NCI-H69 (cell line): ENCODE results near the gene PMIS2.

Experiments used
- DNase-seq: peaks from one replicate; lab custom pipeline; 2025; lab: John Stamatoyannopoulos, UW

PMIS2 gene

DNA sequence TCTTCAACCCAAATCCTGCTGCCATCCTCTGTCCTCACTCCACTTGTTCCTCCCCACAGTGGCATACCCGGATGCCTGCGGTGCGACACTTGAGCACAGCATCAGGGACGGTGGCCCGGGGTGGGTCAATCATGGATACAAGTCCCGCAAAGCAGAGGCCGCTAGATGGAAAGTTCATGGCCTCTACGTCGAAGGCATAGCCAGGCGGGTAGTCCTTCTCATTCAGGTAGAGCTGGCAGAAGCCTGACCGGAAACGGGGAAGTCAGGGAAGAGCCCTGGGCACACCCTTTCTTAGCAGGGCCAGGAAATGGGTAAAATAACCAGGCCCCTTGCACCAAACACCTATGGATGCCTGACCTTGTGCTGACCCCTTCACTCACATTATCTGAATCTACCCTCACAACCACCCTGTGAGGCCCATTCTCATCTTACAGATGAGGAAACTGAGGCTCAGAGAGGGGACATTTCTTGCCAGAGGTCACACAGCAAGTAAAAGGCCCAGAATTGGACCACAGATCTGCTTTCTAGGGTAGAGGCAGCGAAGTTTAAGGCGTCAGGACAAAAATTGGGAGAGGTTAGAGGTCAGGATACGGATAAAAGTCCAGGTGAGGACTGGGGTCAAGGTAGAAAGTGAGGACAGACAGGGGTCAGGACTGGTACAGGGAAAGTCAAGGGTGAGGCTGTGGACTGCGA, 29.0 kb upstream of the PMIS2 start:
- DNase-seq, result no peak

DNA sequence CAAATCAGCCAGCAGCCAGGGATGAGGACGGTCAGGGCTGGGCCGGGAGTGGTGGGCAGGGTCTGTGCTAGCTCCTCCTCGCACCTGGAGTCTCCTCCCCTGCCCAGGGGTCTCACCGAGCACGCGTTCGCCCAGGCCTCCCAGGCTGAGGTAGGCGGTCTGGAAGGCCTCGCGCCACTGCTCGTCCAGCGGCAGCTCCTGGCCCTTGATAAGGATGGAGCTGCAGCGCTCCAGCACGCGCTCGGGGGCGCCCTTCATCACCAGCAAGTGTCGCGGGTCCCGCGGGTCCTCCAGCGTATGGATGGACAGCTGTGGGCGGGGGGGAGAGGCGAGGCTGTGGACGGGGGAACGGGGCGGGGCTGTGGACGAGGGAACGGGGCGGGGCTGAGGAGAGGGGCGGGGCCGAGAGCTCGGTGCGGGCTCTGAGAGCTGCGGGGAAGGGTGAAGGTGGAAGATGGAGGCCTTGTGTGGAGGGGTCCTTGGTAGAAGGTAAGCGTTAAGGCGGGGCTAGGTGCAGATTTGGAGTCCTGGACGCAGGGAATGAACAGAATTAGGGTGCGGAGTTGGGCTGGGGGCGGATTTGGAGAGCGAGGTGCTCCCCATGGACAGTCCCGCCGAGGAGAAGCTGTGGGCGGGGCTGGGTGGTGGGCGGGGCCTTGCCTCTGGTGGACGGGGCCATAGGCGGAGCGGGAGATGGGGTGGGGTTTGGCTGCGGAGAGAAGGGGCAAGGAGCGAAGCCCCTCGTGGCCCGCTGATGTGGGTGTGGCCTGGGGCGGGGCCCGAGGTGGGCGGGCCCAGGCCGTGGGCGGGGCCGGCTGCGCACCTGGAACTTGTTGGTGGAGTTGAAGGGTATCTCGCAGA, 28.2 kb upstream of the PMIS2 start:
- peak; percentile 81 for DNase-seq

- no peak for DNase-seq
Observed at GRCh38 chr19:35558400-35559280, 27.3 kb upstream of the PMIS2 start.

DNA sequence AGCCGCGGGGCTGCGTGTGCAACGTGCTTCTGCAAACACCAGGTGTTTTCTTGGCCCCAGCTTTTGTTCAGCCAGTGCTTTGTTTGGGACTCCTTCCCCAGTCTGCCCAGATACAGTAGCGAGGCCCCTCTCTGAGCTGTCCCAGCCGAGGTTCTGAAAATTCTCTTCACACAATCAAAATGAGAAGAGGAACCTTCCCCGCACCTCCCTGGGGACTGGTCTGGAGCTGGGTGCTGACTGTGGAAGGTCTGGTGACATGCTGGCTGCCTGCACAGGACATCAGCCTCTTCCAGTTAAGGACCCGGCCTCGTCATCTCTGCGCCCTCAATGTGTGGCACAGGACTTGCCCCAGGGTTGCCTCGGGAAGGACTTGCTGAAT, 26.7 kb upstream of the PMIS2 start:
- no peak for DNase-seq

DNA sequence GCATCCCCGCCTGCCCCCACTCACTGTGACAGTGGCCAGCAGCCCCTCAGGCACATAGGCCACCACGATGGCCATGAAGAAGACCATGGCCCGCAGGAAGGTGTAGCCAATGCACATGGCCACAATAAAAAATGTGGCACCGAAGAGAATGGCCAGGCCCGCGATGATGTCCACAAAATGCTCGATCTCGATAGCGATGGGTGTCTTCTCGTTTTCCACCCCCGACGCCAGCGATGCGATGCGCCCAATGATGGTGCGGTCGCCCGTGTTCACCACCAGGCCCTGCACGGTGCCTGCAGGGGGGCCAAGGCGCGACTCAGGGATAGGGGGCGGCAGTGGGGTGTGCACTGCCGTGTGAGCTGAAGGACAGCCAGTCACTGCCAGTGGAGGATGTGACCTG, 26.2 kb upstream of the PMIS2 start:
- DNase-seq, result no peak

GRCh38 chr19:35560271-35560670, 25.7 kb upstream of the PMIS2 start:
- DNase-seq, result no peak

DNA sequence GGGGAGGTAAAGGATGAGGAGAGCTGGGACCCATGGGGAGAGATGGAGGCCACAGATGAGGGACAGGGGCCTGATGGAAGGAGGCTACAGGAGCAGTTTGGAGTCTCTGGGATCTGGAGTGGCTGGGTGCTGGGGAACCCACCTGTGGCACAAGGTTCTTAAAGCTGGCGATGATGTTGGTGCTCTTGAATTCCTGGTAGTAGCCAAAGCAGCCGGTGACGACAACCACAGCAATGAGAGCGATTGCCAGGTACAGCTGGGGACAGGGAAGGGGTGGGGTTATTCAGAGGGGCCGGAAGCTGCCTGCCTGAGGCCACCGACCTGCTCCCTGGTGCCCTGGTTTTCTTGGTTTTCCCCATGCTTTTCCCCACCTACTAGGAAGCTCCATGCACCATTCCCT, 25.3 kb upstream of the PMIS2 start:
- no peak for DNase-seq

GRCh38 chr19:35561436-35561835, 24.5 kb upstream of the PMIS2 start:
- no peak for DNase-seq

- no peak for DNase-seq
Observed at GRCh38 chr19:35562336-35562735, 23.6 kb upstream of the PMIS2 start.

DNA sequence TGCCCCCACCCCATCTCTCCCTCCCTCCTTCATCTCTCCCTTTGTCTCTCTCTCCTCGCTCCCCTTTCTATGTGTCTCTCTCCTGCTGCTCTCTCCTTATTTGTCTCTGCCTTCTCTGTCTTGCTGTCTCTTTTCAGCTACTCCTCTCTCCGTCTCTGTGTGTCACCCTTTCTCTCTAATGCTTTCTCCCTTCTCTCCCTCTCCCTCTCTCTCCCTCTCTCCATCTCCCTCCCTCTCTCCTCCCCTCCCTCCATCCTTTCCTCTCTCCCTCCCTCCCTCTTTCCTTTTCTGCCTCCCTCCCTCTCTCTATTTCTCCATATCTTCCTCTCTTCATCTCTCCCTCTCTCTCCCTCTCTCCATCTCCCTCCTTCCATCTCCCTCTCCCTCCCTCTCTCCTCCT, 23.2 kb upstream of the PMIS2 start:
- DNase-seq, result no peak

DNA sequence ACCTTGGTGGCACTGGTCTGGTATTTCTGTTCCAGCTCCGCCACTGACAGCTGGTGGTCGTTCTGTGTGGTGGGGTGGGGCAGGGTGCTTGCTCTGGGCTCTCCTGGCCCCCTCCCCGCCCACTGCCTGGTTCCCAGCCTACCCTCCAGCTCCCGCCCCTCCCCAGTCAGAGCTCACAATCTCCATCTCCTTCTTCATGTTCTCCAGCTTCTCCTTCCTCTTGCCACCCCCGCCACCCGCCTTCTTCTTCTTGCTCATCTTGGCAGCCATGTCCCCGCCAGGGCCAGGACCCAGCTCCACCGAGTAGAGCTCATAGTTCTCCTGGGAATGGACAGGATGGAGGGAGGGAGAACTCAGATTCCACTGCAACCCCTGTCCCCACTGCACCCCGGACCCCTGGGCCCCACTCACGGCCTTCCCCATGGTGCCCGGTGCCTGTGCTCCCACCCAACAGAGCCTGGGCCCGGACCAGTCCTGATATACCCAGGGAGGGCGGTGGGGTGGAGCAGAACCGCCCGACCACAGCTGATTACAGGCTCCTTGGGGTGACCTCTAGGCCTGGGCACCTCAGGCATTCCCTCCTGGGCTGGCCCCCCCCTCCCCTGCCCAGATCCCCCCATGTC, 22.7 kb upstream of the PMIS2 start, which contains the start of gene ATP4A:
Gene ATP4A, minus strand, starts transcription at position 452 of the 623 bp plus-strand sequence. Its CDS starts 29 bp downstream, at position 423.
- no peak for DNase-seq

- DNase-seq, result no peak
Observed at GRCh38 chr19:35565016-35565856, 20.7 kb upstream of the PMIS2 start.

DNA sequence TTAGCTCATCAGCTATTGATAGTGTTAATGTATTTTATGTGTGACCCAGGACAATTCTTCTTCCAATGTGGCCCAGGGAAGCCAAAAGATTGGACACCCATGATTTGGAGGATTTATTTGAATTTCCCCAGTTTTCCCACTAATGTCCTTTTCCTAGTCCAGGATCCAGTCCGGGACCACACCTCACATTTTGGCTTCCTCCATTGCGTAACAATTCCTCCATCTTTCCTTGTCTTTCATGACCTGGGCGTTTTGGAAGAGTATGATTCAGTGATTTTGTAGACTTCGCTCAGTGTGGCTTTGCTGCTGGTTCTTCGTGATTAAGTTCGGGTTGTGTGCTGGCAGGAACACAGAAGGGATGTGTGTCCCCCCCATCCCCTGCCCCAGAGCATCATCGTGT, 19.2 kb upstream of the PMIS2 start:
- no peak for DNase-seq

DNA sequence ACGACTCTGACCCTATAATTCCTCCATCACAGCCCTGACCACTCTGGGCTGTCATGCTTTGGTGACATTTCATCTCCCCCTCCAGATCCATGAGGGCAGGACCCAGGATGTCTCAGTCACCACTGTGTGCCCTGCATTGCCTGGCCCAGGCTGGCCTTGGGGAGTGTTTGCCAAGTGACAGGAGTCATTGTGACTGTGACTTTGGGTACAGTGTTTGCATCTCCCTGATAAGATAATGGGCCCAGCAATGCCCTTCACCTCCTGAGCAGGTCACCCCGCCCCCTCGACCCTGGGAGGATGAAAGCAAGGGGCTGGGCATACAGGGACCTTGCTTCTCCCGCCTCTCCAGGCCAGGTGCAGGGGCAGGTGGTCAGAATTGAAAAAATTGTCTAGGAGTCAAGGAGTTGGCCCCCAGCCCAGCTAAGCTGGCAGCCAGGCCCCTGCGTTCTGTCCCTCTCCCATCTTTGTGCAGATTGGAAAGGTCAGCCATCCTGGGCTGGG, 16.6 kb upstream of the PMIS2 start:
- no peak for DNase-seq

- DNase-seq, result no peak
Observed at GRCh38 chr19:35571406-35571965, 14.5 kb upstream of the PMIS2 start.

DNA sequence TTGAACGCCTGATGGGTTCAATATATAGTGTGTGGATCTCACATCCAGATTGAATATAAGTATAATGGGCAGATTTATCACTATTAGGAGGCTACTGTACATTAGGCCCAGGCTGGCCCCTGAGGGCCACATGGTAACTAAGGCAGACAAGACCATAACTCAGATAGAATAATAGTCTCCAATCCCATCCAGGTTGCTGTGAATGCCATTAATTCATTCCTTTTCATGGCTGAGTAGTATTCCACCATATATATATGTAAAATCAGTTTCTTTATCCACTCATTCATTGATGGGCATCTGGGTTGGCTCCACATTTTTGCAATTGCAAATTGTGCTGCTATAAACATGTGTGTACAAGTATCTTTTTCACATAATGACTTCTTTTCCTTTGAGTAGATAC, 8.1 kb upstream of the PMIS2 start:
- no peak for DNase-seq

- no peak for DNase-seq
Observed at GRCh38 chr19:35578707-35579106, 7.3 kb upstream of the PMIS2 start.

DNA sequence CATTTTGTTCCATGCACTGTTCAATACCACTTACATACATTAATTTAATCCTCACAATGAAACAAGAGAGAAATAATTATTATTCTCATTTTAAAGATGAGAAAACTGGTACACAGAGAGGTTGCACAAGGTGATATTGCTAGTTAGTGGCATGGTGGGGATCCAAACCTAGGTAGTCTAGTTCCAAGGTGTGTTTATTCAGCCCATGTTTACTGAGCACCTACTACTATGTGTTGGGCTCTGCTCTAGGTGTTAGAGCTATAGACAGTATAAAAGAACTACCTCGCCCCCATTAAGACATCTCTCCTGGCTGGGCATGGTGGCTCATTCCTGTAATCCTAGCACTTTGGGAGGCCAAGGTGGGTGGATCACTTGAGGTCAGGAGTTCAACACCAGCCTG, 3.2 kb upstream of the PMIS2 start:
- no peak for DNase-seq

DNA sequence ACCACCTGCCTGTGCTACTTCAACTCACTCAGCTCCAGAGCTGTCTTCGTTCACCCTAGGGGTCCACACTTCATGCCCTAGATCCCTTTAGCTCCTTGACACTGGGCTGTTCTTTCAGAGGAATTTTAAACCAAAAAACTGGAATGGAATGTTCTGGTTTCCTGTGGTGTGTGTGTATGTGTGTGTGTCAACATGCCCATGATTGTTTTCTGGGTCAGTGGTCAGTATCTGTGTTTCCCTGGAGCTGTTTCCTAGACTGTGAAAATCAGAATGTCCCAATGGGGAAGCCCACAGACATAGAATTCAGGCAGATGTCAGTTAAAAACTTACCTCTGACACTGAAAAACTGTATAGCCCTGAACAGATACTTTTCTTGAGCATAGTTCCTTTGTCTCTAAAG, 1.3 kb downstream of the PMIS2 start:
- no peak for DNase-seq

DNA sequence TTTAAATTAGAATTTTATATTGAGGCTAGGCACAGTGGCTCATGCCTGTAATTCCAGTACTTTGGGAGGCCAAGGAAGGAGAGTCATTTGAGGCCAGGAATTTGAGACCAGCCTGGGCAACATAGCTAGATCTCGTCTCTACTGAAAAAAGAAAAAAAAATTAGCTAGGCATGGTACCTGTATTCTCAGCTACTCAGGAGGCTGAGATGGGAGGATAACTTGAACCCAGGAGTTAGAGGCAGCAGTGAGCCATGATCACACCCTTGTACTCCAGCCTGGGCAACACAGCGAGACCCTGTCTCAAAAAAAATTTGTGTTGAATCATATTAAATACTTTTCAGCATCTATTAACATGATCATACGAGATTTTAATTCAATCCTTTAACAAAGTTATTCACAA, 4.9 kb downstream of the PMIS2 start:
- no peak for DNase-seq

GRCh38 chr19:35592226-35592625, 6.3 kb downstream of the PMIS2 start:
- DNase-seq, result peak; percentile 60
